ENCODE data around the gene CA10.

GRCh38 chr17:51652529-51652928 lies 506.0 kb downstream of the CA10 start:
- TF ChIP-seq EP300 (IDR thresholded peaks at IDR 0.05): no peak
- TF ChIP-seq CTCF (IDR thresholded peaks at IDR 0.05): no peak
